HG02678 (cell line): ENCODE measurements around the gene MVD.
"Not testable (repeated sequence)": the region's sequence is repeated elsewhere in the genome, so short reads cannot be mapped to it uniquely, and the experiment has no call there.

ENCODE experiments used
- ATAC-seq: cut with Tn5 transposase; IDR thresholded peaks from one replicate; pipeline ENCODE4 v1.9.1; 2021; ENCODE audit warnings: mild to moderate bottlenecking, moderate library complexity; ENCODE audit not compliant: unreplicated experiment

MVD gene

DNA sequence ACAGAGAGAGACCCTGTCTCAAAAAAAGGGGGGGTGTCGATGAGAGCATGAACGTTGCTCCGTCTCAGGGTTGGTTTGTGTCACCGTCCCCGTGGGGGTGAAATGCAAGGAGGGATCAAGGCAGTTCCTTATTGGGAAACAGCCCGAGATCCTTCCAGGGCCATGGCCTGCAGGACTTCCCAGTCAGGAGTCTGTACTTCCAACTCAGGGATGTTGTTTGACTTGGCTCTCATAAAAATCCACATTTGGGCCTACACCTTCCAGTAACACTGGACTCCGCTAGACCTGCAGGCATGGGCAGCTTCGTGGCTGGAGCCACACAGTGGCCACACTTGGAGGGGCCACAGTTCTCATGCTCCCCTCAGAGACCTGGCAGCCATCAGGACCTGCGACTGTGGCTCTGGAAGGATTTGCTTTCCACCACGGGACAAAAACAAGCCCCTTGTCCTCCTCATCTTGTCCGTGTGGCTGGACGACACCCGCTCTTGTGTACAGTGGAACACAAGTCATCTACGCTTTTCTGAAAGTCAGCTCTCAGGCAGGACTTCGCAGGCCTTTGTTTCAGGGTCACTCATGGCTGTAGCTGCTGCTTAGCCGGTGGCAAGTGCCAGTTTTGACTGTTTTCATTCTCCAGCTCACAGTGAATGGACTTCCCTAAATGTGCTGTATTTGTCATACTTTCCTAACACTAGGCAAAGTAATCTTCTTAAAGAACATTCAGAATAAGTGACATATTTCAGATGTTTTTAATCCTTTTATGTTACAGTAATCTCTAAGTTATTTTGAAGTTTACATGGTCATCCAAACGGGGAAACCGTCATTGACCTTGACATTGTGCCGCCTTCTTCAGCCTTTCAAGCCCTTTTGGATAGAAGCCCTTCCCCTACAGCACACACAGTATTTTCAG, 48.7 kb downstream of the MVD start:
- no peak for ATAC-seq

DNA sequence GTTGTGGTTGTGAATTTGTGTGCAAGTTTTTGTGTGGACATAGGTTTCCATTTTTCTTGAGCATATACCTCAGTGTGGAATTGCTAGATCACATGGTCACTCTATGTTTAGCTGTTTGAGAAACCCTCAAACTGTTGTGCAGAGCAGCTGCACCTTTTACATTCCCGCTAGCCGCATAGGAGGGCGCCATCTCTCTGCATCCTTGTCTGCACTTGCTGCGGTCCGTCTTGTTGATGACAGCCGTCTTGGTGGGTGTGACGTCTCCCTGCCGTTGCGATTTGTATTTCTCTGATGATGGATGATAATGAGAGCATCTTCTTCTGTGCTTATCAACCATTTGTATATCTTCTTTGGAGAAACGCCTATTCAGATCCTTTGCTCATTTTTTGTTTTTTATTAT, 49.6 kb downstream of the MVD start:
- no peak for ATAC-seq

DNA sequence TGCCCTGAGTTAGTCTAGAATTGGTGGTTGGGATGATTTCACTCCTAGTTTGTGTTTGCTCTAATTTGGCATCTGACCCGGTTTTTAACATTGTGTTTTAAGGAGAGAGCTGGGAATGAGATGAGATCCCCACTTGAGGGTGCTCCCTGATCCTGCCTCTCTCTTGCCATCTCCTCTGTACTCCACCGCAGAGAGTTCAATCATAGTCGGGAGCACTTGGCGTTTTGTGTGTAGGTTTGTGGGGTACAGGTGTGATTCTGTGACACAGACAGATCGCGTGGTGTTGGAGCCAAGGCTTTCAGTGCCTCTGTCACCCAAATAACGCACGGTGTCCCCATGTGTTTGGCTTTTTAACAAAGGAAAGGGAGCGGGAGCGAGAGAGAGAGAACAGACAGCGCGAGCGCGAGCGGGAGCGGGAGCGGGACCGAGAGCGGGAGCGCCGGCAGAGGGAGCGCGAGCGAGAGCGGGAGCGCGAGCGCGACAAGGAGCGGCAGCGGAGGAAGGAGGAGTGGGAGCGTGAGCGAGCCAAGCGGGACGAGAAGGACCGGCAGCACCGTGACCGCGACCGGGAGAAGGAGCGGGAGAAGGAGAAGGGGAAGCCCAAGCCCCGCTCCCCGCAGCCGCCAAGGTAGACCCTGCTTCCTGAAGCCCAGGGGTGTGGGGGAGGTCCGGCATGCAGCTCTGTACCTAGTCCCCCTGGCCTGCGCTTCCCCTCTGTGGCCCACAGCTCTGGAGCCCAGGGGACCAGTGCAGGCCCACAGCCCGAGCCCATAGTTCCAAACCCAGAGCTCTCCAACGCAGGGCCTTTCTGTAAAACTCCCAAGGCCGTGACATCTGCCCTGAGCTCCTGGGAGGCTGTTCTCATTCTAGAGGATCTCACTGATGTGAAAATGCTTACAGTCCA, 51.7 kb downstream of the MVD start:
- ATAC-seq: no peak

DNA sequence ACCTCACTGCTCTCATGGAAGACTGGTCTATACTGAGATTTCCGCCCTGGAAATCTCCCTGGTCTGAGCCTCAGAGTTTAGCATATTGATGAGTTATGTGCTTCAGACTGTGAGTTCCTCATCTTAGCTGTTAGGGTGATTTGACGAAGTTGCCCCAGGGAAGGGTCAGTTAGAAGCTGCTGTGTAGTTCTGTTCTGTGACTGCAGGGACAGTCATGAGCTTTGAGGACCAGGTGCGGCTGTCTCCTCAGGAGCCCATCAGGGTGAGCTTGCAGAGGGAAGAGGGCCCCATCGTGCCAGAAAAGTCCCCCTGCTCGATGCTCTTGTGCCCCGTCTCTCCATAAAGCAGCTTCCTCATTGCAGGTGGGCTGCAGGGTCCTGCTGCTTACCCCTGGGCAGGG, 52.8 kb downstream of the MVD start:
- ATAC-seq: no peak

DNA sequence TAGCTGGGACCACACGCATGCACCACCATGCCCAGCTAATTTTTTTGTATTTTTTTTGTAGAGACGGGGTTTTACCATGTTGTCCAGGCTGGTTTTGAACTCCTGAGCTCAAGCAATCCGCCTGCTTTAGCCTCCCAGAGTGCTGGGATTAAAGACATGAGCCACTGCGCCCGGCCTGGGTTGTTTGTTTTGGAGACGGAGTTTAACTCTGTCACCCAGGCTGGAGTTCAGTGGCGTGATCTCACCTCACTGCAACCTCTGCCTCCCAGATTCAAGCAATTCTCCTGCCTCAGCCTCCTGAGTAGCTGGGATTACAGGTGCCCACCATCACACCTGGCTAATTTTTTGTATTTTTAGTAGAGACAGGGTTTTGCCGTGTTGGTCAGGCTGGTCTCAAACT, 53.5 kb downstream of the MVD start:
- not testable (repeated sequence) for ATAC-seq

DNA sequence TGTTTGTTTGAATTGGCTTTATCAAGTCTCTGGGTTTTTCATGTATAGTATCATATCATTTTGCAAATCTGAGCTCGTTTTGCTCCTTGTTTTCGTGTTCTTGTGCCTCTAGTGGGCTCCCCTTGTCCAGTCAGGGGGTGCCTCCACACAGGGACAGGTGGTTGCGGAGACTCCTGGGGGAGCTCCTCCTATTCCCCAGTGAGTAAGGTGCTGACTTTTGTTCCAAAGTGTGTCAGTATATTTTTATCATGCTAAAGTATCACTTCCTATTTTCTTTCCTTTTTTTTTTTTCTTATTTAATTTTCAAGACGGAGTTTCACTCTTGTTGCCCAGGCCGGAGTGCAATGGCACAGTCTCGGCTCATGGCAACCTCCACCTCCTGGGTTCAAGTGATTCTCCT, 54.8 kb downstream of the MVD start:
- ATAC-seq: no peak

DNA sequence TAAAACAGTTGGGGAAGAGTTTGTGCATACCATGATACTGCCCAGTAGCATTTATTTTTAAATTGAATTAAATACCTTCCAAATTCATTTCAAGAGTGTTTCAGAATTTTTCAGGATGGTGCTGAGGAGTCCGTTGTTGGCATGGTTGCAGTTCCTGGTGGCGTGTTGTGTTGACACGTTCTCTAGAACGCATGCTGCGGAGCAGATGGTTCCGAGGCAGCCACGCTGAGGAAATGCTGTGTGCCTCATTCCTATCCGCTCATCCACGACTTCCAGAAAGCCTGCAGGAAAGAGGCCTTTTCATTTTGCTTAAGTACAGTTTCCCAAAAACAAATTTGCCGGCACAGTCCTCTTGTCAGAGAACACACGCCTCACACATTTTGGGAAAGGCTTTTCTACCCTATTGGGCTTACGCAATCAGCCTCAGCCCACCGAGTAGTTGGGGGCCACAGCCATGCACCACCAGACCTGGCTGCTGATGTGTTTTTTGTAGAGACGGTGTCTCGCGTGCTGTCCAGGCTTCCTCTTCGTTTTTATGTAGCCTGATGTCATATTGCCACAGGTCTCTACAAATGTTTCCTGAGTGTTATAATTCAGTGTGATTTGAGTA, 56.6 kb downstream of the MVD start:
- no peak for ATAC-seq

DNA sequence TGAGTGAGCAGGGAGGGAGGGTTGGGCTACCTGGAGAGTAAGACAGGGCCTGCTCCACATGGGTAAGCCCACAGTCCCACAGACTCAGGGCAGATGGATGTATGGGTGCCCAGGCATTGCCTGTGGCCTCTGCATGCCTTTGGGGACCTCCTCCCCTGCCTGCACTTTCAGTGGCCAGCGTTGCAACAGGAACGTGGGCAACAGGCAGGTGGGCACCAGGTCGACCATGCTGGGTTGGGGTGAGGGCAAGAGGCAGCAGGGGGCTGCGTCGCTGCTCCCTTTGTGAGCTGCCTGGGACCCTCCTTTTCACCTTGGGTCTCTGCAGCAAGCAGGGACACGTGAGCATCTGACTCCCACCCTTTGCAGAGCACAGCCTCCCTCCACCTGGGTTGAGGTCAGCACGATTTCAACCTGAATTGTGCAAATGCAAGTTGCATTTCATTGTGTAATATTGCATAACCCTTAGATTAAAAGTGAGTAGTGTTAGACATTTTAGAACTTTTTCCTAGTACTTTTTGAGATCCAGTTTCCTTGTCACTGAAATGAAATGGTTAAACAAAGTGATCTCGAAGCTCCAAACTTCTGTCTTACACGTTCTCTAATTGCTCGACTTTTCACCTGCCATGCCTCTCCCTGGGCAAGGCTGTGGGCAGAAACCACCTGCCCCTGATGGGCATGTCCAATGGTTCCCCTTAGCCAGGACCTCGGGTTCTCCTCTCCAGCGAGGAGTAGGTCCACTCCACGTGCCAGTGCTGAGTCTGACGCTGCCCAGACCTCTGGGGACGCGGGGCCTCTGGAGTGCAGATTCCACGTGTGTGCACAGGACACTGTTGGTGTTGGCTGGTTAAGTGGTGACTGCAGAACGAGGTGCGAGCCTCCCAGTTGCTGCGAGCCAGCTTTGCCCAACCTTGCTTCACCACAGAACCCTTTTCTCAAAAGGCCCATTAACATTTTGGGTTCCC, 57.4 kb downstream of the MVD start:
- ATAC-seq: no peak

DNA sequence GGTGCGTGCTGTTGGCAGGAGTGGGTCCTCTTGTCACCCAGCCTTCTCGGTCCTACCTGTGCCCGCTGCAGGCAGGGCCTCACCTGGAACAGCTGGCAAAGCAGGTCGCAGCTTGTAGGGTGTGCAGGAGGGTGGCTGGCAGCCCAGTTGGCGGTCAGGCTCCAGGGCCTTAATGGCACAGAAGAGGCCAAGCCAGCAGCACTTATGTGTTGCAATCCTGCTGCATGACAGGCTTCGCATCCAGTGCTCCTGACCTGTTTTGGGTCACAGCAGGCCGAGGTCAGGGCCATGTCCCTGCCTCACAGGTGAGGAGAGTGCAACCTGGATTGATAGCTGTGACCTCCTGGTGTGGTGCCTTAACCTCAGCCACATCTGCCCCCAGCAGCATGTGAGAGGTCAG, 60.8 kb downstream of the MVD start:
- ATAC-seq: no peak
